ENCODE measurements around the gene CERK.
A peak's percentile ranks its signal among the peaks of the same experiment; 100 is the strongest.
"Not testable (repeated sequence)": the region's sequence is repeated elsewhere in the genome, so short reads cannot be mapped to it uniquely, and the experiment has no call there.

CERK gene

DNA sequence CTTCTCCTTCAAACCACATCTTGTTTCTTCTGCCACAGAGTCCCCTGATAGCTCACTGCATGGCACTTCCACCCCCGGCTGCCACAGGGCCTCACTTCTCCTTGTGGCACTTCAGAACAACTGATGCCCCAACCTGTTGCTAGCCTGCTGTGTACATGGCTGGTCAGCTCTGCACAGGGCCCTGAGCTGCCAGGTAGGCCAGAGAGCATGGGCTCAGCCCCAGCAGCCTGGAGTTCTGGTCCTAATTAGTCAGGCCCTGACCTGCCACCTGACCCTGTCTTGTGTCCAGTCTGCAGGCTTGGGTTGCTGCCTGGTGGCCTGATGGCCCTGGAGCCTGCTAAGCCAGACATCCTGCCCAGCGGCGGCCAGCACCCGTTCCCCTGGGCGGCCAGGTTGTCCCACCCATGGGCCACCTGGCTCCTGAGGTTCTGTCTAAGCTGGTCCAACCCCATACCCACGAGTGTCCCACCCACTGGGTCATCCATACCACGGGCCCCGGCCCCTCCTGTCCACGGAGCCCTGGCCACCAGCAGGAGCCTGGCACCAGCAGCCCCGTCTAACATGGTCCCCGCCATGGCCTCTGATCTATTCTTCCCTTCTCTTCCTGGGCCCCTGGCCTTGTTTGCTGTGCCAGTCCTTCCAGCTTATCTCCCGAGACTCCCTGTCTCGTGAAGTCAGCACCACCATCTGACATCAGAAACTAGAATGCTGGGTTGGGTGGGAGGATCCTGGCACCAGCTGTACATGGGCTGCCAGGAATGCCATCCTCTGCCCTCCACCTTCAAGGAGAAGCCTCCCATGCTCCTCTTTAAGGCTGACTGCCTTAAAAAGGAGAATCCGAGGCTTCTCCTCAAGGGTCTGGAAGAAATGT lies 3.1 kb upstream of the CERK start:
- no peak for DNase-seq (ENCODE audit: low read depth, low spot score)
- H3K36me3 ChIP-seq (ENCODE audit: control insufficient read depth, insufficient read depth, low read length), result no peaks in the 10 kb centered on the region
- no peak overlapping the region for H3K4me3 ChIP-seq (ENCODE audit: low read length)
- WGBS (ENCODE audit: insufficient coverage, insufficient read length), result no CpG with 5 or more reads among the region's 14 CpGs
- H3K4me1 ChIP-seq (ENCODE audit: control insufficient read depth, insufficient read depth, low read length), result peaks cover 7% of the 10 kb centered on the region
- no peaks in the 10 kb centered on the region for H3K27me3 ChIP-seq (ENCODE audit: control insufficient read depth, insufficient read depth, low read length)
- H3K9me3 ChIP-seq (ENCODE audit: control insufficient read depth, insufficient read depth, low read length), result no peaks in the 10 kb centered on the region
- no peak overlapping the region for H3K27ac ChIP-seq (ENCODE audit: low read length)

DNA sequence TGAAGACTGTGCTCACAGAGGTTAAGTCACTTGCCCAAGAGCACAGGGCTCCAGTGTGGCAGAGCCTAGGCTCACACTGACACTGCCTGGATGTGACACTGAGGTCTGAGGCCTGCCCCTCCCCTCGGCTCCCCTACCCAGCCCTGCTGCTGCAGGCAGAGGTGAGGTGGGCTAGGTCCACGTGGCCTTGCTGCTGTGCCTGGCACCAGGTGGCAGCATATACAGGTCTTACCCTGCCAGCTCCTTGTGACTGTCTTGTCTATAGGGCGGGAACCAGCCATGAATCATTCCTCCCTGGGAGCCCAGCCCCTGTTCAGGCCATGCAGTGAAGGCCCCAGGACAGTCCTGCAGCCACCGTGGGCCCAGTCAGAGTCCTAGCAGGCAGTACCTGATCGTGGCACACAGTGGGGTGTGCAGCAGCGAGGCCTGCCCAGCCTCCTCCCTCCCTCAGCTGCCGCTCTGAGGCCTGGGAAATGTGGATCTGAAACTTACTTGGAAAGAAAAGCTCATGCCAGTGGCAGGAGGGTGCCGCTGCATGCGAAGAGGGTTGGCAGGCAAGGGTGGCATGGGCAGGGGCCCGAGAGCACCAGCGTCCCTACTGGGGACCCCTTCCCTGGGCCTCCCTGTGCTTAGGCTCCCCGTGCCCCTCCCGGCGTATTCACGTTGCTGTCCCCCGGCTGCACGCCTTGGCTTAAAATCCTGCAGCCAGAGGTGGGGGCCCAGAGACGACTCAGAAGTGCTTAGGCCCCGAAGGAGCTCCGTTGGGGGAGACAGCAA lies 1.2 kb upstream of the CERK start:
- no CpG with 5 or more reads among the region's 20 CpGs for WGBS (ENCODE audit: insufficient coverage, insufficient read length)
- no peak overlapping the region for H3K27ac ChIP-seq (ENCODE audit: low read length)
- H3K27me3 ChIP-seq (ENCODE audit: control insufficient read depth, insufficient read depth, low read length), result no peaks in the 10 kb centered on the region
- H3K9me3 ChIP-seq (ENCODE audit: control insufficient read depth, insufficient read depth, low read length), result no peaks in the 10 kb centered on the region
- H3K4me3 ChIP-seq (ENCODE audit: low read length), result no peak overlapping the region
- DNase-seq (ENCODE audit: low read depth, low spot score), result no peak
- H3K4me1 ChIP-seq (ENCODE audit: control insufficient read depth, insufficient read depth, low read length), result peaks cover 10% of the 10 kb centered on the region
- H3K36me3 ChIP-seq (ENCODE audit: control insufficient read depth, insufficient read depth, low read length), result no peaks in the 10 kb centered on the region

- WGBS (ENCODE audit: insufficient coverage, insufficient read length), result no CpG with 5 or more reads among the region's 20 CpGs
- Histone ChIP-seq H3K27me3 (ENCODE audit: control insufficient read depth, insufficient read depth, low read length) (no peaks in the 10 kb centered on the region), H3K4me1 (ENCODE audit: control insufficient read depth, insufficient read depth, low read length) (peaks cover 10% of the 10 kb centered on the region), H3K36me3 (ENCODE audit: control insufficient read depth, insufficient read depth, low read length) (no peaks in the 10 kb centered on the region), H3K27ac (ENCODE audit: low read length) (no peak overlapping the region), H3K4me3 (ENCODE audit: low read length) (peak overlapping the region; percentile 85; the same call in 1 of the 2 replicates), H3K9me3 (ENCODE audit: control insufficient read depth, insufficient read depth, low read length) (no peaks in the 10 kb centered on the region)
- no peak for DNase-seq (ENCODE audit: low read depth, low spot score)
Observed at GRCh38 chr22:46738647-46739093, 618 bp upstream of the CERK start.

DNA sequence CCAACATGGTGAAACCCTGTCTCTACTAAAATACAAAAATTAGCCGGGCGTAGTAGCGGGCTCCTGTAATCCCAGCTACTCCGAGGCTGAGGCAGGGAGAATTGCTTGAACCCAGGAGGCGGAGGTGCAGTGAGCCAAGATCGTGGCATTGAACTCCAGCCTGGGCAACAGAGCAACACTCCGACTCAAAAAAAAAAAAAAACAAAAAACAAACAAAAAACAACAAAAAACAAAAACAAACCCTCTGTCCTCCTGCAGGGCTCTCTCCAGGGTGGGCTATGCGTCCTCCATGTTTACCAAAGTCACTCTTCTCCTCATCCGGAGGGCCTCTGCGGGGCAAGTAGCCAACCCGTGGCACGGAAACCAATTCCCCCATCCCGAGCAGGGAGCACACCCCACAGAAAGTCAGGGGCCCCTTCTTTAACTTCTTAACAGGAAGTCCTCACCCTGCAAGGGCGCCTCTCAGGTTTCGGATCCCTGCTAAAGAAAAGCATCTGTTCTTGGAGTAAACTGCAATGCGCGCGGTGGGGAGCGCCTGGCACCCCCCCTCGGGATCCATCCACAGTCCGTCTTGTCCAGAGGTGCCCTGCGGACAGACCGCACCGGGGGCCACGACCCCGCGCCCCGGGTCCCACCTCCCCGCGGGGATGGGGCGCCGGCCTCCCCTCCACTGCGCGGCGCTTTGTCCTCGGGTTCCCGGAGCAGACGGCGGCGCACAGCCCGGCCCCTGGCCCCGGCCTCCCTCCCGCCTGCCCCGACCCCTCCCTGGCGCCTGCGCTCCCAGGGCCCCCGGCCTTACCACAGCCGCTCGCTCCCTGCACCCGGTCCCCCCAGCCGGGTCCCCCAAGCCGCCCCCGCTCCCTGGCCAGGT lies 712 bp downstream of the CERK start:
- Histone ChIP-seq H3K4me1 (ENCODE audit: control insufficient read depth, insufficient read depth, low read length) (peaks cover 10% of the 10 kb centered on the region), H3K27ac (ENCODE audit: low read length) (no peak overlapping the region), H3K36me3 (ENCODE audit: control insufficient read depth, insufficient read depth, low read length) (no peaks in the 10 kb centered on the region), H3K9me3 (ENCODE audit: control insufficient read depth, insufficient read depth, low read length) (no peaks in the 10 kb centered on the region), H3K4me3 (ENCODE audit: low read length) (peak overlapping the region; percentile 85), H3K27me3 (ENCODE audit: control insufficient read depth, insufficient read depth, low read length) (no peaks in the 10 kb centered on the region)
- no CpG with 5 or more reads among the region's 53 CpGs for WGBS (ENCODE audit: insufficient coverage, insufficient read length)
- DNase-seq (ENCODE audit: low read depth, low spot score), result no peak

DNA sequence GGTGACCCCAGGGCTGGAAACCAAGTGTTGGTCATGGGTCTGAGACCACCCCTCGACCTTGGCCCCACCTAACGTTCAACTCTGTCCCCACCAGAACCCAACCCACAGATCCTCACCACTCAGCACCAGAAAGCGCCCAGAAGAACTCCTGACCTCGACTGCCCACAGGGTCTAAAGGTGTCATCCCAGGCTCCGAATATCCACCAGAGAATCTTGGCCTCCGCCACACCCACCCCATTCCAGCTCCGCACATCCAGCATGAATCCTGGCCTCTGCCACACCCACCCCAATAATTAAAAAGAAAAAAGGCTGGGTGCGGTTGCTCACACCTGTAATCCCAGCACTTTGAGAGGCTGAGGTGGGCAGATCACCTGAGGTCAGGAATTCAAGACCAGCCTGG lies 1.3 kb downstream of the CERK start:
- no peak overlapping the region for H3K4me3 ChIP-seq (ENCODE audit: low read length)
- H3K36me3 ChIP-seq (ENCODE audit: control insufficient read depth, insufficient read depth, low read length), result no peaks in the 10 kb centered on the region
- peaks cover 11% of the 10 kb centered on the region for H3K4me1 ChIP-seq (ENCODE audit: control insufficient read depth, insufficient read depth, low read length)
- WGBS (ENCODE audit: insufficient coverage, insufficient read length), result no CpG with 5 or more reads among the region's 8 CpGs
- DNase-seq (ENCODE audit: low read depth, low spot score), result no peak
- no peaks in the 10 kb centered on the region for H3K27me3 ChIP-seq (ENCODE audit: control insufficient read depth, insufficient read depth, low read length)
- H3K9me3 ChIP-seq (ENCODE audit: control insufficient read depth, insufficient read depth, low read length), result no peaks in the 10 kb centered on the region
- no peak overlapping the region for H3K27ac ChIP-seq (ENCODE audit: low read length)

DNA sequence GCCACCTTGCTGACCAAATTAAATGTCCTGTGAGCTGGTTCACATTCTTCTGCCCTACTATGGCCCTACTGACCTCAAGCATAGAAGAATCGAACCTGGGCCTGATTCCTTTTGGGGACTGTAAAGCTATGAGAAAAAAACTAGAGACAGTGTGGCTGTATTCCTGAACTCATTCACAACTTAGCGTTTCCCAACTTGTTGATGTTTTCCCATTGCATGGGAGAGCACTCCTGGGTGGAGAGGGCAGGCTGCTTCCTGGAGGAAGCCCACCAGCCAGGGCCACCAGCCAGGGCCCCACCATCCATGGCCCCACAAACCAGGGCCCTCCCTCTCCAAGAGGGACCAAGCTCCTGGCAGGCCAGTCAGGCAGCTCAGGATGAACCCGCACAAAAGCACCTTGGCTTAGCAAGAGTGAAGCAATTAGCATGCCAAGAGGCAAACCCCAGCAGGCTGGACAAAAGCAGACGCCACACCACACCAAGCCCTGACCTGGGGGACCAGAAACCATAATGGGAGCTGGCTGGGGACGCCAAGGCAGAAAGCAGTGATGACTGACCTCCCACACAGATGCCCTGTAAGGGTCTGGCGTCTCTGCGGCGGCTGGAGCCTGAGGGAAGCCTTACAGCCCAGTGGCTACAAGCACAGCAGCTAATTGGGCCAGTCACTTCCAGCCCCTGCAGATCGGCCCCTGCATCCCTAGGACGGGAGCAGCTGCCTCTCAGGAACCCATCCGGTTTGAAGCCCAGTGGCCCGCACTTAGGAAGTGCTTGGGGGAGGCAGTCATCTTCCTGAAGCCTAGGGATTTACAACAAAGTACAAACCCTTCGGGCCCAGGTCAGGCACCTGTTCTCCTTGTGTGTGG lies 2.1 kb downstream of the CERK start:
- Histone ChIP-seq H3K27me3 (ENCODE audit: control insufficient read depth, insufficient read depth, low read length) (no peaks in the 10 kb centered on the region), H3K27ac (ENCODE audit: low read length) (no peak overlapping the region), H3K36me3 (ENCODE audit: control insufficient read depth, insufficient read depth, low read length) (no peaks in the 10 kb centered on the region), H3K4me1 (ENCODE audit: control insufficient read depth, insufficient read depth, low read length) (peaks cover 17% of the 10 kb centered on the region), H3K4me3 (ENCODE audit: low read length) (no peak overlapping the region), H3K9me3 (ENCODE audit: control insufficient read depth, insufficient read depth, low read length) (no peaks in the 10 kb centered on the region)
- DNase-seq (ENCODE audit: low read depth, low spot score), result no peak
- WGBS (ENCODE audit: insufficient coverage, insufficient read length), result no CpG with 5 or more reads among the region's 13 CpGs

DNA sequence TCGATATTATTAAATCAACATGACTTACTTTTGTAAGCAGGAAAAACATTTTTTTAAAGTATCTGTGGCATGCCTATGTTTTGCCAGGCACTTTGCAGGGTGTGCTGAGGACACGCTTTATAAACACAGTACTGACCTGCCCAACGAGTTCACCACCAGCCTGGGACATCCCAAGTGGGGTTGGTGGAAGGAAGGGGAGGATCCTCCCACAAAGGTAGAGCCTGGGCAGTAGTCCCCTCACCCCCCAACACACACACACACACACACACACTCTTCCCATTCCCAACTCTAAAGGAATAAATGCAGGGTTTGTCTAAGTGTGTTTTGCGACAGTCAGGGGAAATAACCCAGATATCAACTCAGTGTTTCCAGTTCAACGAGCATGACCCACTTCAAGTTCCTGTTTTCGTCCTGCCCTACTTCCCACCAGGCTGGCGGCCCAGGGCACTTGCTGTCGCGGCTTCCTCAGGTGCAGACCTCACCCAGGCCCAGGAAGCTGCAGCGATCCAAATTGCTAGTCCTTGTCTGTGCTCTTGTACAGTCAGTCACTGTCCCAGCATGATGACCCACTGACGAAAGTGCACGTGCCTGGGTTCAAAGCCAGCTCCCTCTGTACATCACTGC lies 3.1 kb downstream of the CERK start:
- Histone ChIP-seq H3K9me3 (ENCODE audit: control insufficient read depth, insufficient read depth, low read length) (no peaks in the 10 kb centered on the region), H3K4me1 (ENCODE audit: control insufficient read depth, insufficient read depth, low read length) (peaks cover 17% of the 10 kb centered on the region), H3K27ac (ENCODE audit: low read length) (no peak overlapping the region), H3K4me3 (ENCODE audit: low read length) (no peak overlapping the region), H3K27me3 (ENCODE audit: control insufficient read depth, insufficient read depth, low read length) (no peaks in the 10 kb centered on the region), H3K36me3 (ENCODE audit: control insufficient read depth, insufficient read depth, low read length) (no peaks in the 10 kb centered on the region)
- no CpG with 5 or more reads among the region's 12 CpGs for WGBS (ENCODE audit: insufficient coverage, insufficient read length)
- DNase-seq (ENCODE audit: low read depth, low spot score), result no peak

GRCh38 chr22:46734213-46734722 lies 3.8 kb downstream of the CERK start:
- H3K9me3 ChIP-seq (ENCODE audit: control insufficient read depth, insufficient read depth, low read length); H3K36me3 ChIP-seq (ENCODE audit: control insufficient read depth, insufficient read depth, low read length); H3K4me3 ChIP-seq (ENCODE audit: low read length); H3K27ac ChIP-seq (ENCODE audit: low read length); DNase-seq (ENCODE audit: low read depth, low spot score); H3K27me3 ChIP-seq (ENCODE audit: control insufficient read depth, insufficient read depth, low read length): not testable (repeated sequence)
- no CpG with 5 or more reads among the region's 12 CpGs for WGBS (ENCODE audit: insufficient coverage, insufficient read length)
- H3K4me1 ChIP-seq (ENCODE audit: control insufficient read depth, insufficient read depth, low read length), result peaks cover 17% of the 10 kb centered on the region

DNA sequence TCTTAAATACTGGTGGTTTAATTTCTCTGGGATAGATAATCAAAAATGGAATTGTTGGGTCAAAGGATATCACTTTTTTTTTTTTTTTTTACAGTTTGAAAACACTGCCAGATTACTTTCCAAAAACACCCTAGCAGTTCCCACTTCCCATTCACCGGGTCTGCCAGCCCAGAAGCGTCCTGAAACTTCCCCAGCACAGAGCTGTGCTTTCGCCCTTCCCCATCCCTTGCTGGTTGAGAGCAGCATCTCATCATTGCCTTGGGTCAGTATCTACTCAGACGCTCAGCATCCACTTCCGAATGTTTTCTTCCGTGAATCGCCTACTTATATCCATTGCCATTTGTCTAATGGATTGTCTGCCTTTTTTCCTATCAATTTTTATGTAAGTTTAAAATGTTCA lies 5.5 kb downstream of the CERK start:
- no peak for DNase-seq (ENCODE audit: low read depth, low spot score)
- Histone ChIP-seq H3K36me3 (ENCODE audit: control insufficient read depth, insufficient read depth, low read length) (peaks cover 5% of the 10 kb centered on the region; the same call in 1 of the 2 replicates), H3K9me3 (ENCODE audit: control insufficient read depth, insufficient read depth, low read length) (no peaks in the 10 kb centered on the region), H3K27ac (ENCODE audit: low read length) (no peak overlapping the region), H3K27me3 (ENCODE audit: control insufficient read depth, insufficient read depth, low read length) (no peaks in the 10 kb centered on the region), H3K4me3 (ENCODE audit: low read length) (no peak overlapping the region), H3K4me1 (ENCODE audit: control insufficient read depth, insufficient read depth, low read length) (peaks cover 15% of the 10 kb centered on the region)
- no CpG with 5 or more reads among the region's 7 CpGs for WGBS (ENCODE audit: insufficient coverage, insufficient read length)

All from iPS DF 6.9 (cell line).